Prostate gland (tissue), 2 donors: Measurements from ENCODE around the gene COL5A1.

Experiments
- POLR2A ChIP-seq: fragments of 450-650 bp; IDR thresholded peaks from one replicate; pipeline ENCODE4 v1.6.1; 2016; ENCODE audit warnings: antibody characterized with exemption, mild to moderate bottlenecking
- TF ChIP-seq, protein P1 (sequence below), 4 experiments: fragments of 200-600 bp in 2 of 4; fragments of 450-650 bp in 2 of 4; sonication (generic) in 2 of 4; IDR thresholded peaks; 1 replicate in 3 of 4; 2 replicates in 1 of 4; pipeline ENCODE4 v1.5.1; 2016 to 2019; ENCODE audit warnings: antibody characterized with exemption in 4 of 4, mild to moderate bottlenecking in 2 of 4, moderate library complexity in 2 of 4

DNA sequence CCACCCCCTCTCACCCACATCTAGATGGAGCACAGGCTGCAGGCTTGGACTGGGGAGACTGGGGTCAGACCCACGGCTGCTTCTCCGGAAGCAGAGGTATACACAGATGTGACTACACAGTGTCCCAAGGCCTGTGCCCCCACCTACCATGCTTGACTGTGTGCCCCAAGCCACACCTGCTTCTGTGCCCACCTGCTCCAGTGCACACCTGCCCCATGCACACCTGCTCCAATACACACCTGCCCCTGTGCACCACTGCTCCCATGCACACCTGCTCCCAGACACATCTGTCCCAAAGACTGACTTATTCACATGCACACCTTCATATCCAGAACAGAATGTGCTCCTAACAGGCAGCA lies 5.5 kb upstream of the COL5A1 start:
- TF ChIP-seq, protein P1, sequence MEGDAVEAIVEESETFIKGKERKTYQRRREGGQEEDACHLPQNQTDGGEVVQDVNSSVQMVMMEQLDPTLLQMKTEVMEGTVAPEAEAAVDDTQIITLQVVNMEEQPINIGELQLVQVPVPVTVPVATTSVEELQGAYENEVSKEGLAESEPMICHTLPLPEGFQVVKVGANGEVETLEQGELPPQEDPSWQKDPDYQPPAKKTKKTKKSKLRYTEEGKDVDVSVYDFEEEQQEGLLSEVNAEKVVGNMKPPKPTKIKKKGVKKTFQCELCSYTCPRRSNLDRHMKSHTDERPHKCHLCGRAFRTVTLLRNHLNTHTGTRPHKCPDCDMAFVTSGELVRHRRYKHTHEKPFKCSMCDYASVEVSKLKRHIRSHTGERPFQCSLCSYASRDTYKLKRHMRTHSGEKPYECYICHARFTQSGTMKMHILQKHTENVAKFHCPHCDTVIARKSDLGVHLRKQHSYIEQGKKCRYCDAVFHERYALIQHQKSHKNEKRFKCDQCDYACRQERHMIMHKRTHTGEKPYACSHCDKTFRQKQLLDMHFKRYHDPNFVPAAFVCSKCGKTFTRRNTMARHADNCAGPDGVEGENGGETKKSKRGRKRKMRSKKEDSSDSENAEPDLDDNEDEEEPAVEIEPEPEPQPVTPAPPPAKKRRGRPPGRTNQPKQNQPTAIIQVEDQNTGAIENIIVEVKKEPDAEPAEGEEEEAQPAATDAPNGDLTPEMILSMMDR (IDR thresholded peaks at IDR 0.05): no peak
- no peak for TF ChIP-seq POLR2A
